ENCODE measurements around the gene GLB1L2.
"Not testable (repeated sequence)": the region's sequence is repeated elsewhere in the genome, so short reads cannot be mapped to it uniquely, and the experiment has no call there.

Gene GLB1L2

DNA sequence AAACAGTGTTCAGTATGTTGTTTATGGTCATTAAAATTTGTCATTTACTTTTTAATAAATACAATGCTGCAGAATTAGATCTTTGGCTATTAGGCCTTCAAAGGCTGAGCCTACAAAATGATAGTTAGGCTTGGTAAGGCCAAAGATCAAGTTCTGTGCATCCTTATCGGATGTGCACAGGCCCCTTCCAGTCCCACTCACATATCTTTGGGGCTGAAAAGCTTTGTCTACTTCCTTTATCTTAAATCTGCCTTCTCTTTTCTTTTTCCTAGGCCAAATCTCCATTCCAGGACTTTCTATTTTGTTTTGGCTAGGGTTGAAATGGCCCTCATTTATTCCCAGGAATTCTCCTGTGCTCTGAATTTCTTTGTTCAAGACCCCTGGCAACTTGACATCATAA lies 3.4 kb upstream of the GLB1L2 start:
- DNase-seq = no peak

DNA sequence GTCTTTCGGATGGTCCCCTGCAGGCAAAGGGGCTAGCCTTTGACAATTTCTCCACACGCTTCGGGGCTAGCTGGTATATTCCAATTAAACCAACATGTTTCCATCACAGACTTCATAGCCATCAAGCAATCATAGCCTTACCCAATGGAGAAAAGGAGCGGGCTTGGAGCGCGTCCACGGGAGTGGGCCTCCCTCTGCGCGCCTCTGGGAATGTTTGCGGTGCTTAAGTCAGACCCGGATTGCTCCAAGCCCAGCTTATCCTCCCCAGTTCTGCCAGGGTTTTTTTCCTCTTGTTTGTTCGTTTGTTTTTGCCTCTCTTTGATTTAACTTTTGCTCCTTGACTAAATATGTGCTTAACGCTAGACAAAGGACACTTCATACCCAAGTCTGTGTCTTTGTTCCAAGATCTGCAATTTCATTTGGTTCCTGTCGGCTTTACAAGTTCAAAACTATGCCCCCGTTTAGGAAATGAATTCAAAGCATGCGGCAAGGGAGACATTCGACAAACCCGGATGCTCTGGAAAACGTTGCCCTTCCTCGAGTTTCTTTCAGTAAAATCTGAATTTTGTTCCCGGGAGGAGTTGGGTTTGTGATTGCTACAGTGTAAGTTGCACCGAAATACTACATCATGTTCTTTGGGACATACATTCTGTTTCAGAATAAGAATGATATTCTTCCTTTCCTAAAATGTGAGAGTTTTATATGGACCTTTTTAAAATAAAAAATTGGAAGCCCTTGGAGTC lies 1.0 kb upstream of the GLB1L2 start:
- DNase-seq = no peak

DNA sequence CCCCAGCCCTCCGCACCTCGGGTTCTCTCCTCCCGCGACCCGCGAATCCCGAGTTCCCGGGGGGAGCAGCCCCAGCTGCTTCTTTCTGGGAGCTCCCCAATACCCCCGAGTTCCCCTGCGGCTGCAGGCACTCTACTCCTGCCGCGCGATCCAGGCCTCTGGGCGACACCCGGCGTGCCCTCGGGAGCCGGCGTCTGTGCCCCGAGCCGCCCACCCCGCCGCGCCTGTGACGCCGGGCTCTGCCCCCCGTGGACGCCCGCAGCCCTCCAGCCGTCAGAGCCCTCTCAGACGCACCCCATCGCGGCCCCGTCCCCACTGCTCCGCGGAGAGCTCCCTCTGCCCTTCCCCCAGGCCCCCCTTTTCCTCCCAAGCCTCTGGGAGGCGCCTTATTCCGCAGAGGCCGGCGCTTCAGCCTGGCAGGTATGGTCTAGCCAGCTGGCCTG lies 422 bp downstream of the GLB1L2 start:
- no peak for DNase-seq

DNA sequence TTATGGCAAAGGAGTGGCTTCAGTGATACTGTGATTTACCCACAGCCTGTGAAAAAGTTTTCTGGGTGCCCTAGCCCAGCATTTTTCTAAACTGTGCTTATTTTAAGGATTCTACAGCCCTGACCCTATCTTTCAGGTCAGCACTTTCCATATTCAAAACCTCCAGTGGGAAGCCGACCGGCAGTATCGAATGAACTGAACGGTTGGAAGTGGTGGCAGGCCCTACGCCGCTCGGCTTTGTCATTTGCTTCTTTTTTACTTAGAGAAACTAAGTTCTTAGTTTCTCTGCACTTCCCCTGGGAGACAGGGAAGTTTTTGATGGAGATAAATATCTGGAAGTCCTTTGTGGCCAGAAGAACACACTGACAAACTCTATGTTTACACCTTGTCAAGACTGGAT lies 994 bp downstream of the GLB1L2 start:
- no peak for DNase-seq

DNA sequence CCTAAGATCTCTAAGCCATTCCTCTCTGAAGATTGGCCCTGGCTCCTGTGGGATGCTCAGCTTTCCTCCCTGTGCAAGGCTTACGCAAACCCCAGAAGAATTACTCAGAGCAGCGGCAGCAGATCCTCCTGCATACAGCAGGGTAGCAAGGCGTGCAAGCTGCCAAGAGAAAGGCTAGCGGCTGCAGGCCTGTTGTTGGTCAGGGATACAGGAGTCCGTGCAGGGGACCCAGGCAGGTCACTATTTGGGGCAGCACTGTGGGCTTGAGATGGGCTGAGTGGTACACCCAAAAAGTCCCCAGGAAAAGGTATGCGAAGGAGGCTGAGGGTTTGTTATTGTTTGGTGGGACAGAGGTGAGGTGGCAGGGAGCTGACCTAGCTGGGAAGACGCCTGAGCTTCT lies 1.5 kb downstream of the GLB1L2 start:
- DNase-seq = no peak

DNA sequence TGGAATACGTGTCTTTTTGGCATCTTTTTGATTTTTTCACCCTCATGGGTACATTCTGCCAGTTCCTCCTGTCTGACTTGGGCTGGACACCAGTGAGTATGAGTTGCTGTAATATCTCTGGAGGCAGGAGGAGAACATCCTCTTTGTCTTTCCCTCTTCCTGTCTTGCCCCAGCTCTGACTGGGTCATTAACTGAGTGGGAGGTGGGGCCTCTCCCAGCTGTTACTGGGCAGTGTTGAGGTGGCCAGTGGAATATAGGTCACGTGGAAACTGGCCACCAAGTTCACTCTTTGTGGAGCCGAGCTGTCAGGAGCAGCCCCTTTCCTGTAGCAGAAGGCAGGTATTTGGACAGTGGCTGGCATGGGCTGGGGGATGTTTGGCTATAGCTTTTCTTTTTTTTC lies 2.2 kb downstream of the GLB1L2 start:
- DNase-seq = no peak

DNA sequence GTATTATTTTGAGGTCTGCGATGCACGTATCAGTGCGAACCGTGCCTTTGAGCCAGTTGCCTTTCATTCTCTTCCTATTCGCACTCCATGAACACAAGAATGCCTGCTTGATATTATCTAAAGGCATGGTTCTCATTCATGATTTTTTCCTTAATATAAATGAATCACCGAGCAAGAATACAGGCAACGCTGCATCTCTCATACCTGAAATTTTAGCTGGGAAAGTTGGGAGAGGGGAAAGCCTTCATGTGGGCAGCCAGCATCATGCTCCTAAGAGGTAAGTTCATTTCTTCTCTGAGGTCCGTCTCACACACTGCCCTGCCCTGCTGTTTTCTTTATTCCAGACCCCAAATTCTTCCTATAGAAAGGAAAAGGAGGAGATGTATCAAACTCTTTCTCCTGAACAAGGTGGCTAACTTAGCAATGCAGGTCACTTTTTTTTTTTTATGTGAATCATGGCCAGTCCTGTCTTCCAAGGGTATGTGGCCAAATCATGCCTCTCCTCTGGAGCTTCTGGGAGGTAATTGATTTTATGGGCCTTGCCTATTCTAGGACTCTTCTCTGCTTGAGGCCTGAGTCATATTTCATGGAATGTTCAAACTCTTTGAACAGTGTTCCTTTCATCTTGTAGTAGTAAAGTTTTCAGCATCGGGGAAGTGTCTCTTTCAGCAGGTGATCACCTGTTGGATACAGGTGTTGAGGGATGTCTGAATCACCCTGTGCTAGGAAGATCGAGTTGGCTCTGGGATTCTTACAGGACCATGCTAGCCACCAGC lies 3.2 kb downstream of the GLB1L2 start:
- DNase-seq = no peak

DNA sequence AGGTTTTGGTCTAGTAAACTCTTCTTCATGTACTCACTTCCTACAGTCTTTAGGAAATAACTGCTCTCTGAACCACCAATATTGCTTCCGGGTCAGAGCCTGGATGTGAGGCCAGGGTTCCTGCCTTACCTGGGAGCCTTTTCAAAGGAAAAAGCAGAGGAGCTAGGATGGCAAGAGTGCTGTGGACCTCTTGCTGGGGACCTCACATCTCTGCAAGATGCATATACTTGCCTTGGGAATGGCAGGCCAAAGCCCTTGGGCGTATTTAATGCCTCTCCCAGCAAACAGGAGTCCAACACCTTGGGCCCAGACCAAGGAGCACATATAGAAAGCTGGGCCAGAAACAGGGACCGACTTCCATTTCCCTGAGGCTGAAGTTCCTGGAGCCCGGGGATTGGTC lies 5.3 kb downstream of the GLB1L2 start:
- no peak for DNase-seq

DNA sequence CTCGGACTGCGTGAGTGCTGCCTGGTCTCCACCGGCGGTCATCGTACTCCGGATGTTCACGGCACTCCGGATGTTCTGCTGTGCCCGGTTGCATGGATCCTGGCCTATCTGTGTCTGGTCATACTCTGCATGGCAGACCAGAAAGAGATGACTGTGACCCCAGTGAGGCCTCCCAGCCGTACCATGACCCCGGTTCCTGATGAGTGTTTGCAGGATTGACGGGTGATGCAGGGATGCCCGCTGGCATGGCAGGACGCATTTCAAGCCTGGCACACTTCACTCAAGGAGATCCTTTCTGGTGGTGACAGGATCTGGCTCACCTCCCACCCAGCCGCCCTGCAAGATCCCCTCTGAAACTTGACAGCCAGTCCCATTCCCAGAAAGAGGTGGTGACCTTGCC lies 6.3 kb downstream of the GLB1L2 start:
- no peak for DNase-seq

DNA sequence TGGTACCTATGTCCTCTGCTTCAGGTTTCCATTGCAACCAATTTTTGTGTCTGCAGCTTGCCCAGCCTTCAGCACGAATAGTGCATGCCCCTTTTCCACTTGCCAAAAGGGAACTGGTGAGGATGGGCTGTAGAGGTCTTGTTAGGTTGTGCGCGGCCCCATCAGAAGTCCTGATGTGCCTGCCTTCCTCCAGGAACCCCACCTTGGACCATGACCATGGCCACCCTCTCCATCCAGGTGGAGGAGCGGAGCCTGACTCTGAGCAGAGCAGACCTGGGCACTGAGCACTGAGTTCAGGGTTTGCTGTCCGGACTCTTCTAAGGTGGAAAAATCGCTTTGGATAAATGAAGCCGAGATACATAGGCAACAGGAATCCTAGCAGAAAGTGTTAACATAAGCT lies 6.9 kb downstream of the GLB1L2 start:
- DNase-seq = no peak

DNA sequence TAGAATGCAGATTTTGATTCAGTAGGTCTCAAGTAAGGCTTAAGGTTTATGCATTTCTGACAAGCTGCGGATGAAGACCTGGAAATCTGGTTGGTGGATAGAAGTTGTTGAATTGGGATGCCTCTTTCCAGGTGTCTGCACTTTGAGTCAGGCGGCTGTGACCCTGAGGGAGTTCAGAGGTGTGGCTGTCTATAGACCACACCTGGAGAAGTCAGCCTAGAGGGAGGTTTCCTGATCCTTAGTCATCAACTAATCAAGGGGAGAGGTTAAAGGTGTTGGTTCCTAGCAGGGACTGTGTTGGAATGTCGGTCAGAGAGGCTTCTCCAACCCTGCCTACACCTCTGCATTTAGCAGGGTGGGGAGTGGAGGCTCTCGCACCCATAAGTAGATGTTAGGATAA lies 8.0 kb downstream of the GLB1L2 start:
- no peak for DNase-seq

DNA sequence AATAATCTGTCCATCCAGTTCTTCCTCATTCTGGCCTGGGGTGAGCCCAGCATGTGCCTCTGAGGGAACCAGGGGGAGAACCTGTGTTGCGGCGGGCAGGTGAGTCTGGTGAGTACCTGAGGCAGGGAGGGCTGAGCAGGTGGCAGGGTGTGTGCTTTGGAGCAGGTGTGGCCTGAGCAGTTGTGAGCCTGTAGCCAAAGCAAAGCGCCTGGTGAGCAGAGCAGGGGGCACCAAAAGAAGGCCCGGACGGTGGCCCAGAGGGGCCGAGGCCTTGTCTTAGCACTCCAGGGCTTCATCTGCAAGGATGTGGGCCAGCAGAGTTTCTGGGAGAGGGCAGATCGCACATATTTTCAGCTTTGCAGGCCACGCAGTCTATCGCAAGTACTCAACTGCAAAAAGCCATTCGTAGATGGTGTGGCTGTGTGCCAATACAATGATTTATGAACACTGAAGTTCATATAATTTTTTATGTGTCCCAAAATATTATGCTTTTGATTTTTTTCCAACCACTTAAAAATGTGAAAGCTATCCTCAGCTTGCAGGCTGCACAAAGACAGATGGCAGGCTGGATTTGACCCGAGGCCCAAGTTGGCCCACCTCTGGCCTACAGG lies 8.7 kb downstream of the GLB1L2 start:
- no peak for DNase-seq

DNA sequence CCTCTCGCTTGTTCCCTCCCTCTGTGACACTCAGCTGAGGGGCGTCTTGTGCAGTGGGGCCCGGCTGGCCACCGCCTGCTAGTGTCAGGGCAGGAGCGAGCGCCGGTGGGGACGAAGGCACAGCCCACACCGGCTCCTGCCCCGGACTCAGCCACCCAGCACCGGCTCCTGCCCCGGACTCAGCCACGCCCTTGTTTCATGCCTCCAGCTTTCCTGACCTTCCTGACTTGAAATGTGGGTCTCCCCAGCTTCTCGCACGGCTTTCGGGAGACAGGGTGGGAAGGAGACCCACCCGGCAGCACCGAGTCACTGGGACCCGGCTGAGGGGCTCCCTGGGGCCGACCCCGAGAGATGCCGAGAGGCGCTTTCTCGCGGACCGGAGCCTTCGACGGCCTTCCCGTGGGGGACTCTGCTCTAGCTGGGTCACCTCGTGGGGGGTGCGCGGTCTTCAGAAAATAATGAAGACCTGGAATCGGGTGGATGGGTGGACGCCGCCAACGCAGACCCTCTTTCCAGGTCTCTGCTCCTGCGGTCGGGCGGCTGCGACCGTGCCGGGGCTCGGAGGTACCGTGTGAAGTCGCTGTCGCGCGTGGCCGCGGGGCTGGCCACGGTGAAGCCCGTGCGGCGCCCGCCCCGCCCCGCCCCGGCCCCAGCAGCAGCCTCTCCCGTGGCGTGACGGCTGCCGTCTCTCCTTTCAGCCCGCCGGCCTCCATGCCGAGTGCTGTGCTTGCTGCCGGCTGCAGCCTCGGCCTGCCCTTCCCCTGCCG lies 10.2 kb downstream of the GLB1L2 start:
- no peak for DNase-seq

DNA sequence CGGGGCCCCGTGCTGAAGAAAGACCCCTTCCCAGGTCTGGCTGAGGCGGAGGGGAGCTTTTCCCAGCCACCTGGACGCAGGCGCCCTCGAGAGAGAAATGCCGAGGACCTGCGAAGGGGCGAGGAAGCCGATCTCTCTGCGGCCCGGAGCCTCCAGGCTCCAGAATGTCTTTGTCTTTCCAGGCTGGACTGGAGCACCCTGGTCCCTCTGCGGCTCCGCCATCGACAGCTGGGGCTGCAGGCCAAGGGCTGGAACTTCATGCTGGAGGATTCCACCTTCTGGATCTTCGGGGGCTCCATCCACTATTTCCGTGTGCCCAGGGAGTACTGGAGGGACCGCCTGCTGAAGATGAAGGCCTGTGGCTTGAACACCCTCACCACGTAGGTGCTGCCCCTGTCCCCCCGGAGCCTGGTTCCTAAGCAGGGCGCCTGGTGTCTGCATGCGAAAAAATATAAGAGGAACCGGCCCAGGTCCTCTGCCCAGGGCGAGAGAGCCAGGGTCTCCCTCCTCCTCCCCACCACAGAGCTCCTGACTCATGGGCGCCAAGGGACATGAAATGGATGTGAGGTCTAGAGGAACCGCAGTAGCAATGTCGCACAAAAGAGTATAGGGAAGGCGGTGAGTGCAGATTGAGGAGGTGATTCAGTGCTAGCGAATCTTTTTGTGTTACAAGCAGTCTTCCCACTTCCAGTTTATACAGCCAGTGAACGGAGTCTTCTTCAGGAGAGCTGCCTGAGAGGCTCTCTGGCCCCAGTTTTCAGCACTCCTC lies 11.0 kb downstream of the GLB1L2 start:
- no peak for DNase-seq

DNA sequence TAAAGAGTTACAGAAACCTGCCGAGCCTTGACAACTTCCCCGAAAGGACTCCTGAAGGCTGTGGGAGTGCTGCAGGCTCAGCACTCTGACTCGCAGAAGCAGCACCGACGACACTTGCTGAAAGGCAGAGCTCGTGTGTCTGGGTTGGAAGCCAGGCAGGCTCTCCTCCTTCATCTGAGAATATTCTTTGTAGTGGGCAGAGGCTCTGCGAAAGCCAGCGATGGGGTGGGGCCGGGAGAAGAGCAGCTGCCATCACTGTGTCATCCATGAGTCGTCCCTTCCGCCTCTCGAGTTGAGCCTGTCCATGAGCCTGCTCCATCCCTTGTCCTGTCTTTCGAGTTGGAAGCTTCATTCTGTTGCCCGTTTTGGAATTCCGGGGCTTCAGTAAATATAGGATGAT lies 11.9 kb downstream of the GLB1L2 start:
- no peak for DNase-seq

DNA sequence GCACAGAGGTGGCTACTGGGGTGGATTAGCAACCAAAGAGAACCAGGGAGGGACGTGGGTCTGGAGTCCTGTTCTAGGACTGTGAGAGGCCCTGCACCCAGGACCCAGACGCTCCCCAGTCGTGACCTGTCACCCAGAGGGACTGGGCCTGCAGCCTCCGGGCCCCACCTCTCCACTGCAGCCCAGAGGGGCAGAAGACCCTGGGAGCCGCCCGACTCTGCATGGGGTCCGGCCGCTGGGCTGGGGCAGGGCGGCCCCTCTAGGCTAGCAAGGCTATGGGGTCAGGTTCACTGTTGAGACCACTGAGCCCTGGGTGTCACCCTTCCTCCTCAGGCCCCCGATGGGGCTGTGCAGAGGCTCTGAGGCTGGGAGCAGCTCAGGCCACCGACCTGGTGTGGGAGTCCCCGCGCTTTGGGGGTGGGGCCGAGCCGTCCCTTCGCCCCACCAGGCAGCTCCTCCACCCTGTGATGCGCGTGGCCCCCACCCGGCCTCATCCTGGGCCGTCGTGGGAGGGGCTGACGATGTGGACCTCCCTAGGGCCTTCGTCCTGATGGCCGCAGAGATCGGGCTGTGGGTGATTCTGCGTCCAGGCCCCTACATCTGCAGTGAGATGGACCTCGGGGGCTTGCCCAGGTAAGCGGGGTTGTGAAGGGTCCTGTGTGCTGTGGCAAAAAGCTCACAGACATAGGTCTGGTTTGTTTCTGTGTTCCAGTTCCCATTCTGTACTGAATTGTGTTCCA lies 12.9 kb downstream of the GLB1L2 start:
- DNase-seq = not testable (repeated sequence)

DNA sequence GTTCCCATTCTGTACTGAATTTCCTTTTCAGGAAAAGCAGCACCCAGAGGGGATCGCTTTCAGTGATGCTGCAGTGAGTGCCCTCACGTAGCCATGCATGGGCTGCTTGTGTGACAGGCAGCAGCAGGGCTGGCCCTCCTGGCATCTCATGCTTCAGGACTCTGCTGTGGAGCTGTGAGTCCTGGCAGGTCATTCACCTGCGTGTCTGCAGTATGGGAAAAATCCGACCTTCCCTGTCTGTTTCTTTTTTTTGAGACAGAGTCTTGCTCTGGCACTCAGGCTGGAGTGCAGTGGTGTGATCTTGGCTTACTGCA lies 13.4 kb downstream of the GLB1L2 start:
- no peak for DNase-seq

DNA sequence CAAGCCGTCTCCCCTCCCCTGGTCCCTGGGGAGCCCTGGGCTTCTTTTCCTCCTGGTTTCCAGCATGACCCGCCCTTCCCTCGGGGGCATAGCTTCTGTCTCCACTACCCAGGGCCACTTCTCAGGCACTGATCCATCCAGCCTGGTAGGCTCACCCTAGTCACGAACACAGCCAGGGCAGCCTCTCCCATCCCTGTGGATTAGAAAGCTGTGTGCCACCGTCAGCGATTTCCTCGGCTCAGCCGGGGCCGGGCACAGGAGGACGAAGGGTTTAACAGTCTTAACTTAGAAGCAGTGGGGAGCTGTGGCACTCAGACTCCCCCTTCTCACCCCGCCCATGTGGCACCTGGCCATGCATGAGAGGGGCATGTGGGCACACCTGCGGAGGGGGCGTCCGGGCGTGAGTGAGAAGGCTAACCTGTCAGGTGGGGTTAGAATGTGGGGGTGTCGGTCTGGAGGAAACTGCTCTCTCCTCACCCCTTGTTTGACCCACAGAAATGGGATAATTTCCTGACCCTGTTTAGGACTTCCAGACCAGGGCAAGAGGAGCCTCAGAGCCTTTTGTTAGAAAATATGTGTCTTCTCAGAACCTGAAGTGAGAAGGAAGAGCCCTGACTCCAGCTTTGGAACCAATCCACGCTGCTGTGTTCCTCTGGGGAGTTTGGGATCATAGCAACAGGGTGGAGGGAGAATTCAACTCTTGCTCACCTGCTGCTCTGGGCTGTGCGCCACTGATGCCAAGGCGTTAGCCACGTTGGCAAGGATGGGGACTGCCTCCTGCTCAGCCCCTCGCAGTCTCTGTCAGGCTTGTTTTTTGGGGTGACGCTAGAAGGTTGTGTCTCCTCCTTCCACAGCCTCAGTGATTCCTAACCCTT lies 14.6 kb downstream of the GLB1L2 start:
- DNase-seq = no peak

DNA sequence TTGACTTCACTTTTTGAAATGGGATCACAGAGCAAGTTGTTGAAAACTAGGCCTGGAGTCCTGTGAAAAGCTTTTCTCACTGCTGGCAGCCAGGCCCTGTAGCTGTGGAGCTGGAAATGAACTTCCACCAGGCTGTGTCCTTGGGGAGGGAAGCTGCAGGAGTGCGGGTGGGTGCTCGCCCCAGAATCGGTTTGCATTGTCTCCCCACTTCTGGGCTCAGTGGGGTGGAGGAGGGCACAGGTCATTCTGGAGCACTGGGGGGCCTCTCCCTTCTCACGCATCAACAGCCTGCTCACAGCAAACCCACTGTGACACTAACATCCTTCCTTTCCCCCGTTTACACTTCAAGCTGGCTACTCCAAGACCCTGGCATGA lies 15.2 kb downstream of the GLB1L2 start:
- no peak for DNase-seq

DNA sequence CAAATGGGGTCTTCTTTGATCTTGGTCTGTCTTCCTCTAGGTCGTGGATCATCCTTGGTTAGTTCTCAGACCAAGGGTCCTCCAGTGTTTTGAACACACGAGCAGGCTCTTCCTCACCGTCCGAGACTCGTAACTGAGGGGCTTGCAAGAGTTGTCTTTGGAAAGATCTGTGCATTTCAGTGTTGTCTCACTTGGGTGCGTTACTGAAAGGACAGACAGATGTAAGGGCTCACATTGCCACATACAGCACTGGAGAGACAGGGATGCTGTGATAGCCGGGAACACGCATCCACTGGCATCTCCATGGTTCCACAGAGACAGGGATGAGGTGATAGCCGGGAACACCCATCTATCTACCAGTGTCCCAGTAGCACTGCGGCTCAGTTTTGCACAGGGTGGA lies 15.7 kb downstream of the GLB1L2 start:
- DNase-seq = no peak

All from NCI-H2171 (cell line).